Mononuclear cell (primary cell): Measurements from ENCODE around the gene ELN. TPM values are rescaled to one million over a fixed set of nuclear protein-coding genes. Genes with fewer than 3 reads are reported as not detected.
"Not testable (repeated sequence)": the region's sequence is repeated elsewhere in the genome, so short reads cannot be mapped to it uniquely, and the experiment has no call there.

ENCODE experiments used
- H3K27me3 ChIP-seq: 2 replicates; pipeline ENCODE4 v1.6.0; 2011; ENCODE audit warnings: low read length, control low read depth; ENCODE audit not compliant: insufficient read depth
- H3K4me1 ChIP-seq: 2 replicates; pipeline ENCODE4 v1.5.1; 2011; ENCODE audit warnings: mild to moderate bottlenecking, low read length, control low read depth; ENCODE audit not compliant: insufficient read depth
- H3K4me3 ChIP-seq: 2 replicates; pipeline ENCODE4 v1.5.1; 2011; ENCODE audit warnings: mild to moderate bottlenecking, low read length, moderate library complexity
- H3K9me3 ChIP-seq: 2 replicates; pipeline ENCODE4 v1.5.1; 2011; ENCODE audit warnings: low read depth, mild to moderate bottlenecking, control low read depth, low read length
- total RNA-seq: library from RNA; depleted of rRNA; stranded (reverse); fragments of >200 nt; gene quantifications from one replicate; pipeline ENCODE4 v1.2.3, GENCODE V29; 2012

ELN gene
- total RNA-seq, 1 donor: not detected

DNA sequence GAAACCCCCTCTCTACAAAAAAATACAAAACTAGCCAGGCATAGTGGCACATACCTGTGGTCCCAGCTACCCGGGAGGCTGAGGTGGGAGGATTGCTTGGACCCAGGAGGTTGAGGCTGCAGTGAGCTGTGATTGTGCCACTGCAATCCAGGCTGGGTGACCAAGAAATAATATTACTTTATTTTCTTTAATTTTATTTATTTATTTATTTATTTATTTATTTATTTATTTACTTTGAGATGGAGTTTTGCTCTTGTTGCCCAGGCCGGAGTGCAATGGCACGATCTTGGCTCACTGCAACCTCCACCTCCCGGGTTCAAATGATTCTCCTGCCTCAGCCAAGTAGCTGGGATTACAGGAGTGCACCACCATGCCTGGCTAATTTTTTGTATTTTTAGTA is 16.6 kb upstream of the ELN start:
- H3K27me3 ChIP-seq, H3K4me3 ChIP-seq, H3K4me1 ChIP-seq, H3K9me3 ChIP-seq: not testable (repeated sequence)

DNA sequence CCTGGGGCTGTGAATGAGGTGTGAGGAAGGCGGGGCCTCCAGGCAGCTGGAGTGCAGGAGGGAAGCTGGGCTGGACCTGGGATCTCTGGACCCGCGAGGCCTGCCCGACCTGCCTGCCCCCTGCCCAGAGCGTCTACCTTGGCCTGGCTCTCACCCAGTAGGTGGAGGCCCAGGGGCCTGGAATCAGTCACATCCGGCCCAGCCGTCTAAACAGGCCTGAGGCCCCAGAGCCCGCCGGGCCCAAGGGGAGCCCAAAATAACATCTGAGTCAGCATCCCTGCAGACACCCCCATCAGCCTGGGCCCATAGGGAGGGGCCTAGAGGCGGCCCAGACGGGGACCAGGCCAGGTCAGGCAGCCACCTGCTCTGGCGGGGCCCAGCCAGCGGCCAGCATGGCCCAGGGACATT is 15.1 kb upstream of the ELN start:
- no peaks in the 10 kb centered on the region for H3K27me3 ChIP-seq
- no peak overlapping the region for H3K4me3 ChIP-seq
- no peaks in the 10 kb centered on the region for H3K9me3 ChIP-seq
- H3K4me1 ChIP-seq: no peaks in the 10 kb centered on the region

DNA sequence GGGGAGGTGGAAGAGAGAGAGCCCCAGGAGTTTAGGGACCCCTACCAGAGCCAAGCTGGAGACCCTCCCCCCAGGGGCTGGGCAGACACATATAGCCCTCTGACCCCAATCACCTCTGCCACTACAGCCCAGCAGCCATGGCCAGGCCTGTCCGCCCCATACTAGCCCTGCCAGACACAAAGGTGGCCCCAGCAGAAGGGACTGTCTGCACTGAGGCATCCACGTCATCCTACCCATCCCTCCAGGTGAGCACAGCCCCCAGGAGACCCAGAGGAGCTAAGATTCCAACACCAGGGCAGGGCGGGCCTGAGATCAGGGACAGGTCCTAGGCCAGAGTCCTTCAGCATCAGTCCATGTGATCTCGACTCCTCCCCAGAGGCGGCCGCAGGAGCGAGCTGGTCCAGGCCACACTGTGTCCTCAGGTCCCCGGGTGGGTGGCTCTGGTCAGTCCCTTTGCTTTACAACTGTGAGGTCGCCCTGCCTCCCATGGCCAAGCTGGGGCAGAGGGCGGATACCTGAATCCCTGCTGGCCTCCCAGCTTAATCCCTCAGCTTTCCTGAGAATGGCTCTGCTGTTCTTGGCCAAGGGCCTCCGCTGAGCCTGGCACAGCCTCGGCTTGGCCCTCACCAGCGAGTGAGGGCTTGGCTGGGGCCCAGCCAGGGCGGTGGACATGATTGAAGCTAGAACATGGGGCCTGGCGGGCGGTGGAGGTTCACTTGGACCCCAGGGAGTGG is 14.3 kb upstream of the ELN start:
- no peaks in the 10 kb centered on the region for H3K9me3 ChIP-seq
- no peaks in the 10 kb centered on the region for H3K4me1 ChIP-seq
- no peak overlapping the region for H3K4me3 ChIP-seq
- no peaks in the 10 kb centered on the region for H3K27me3 ChIP-seq

DNA sequence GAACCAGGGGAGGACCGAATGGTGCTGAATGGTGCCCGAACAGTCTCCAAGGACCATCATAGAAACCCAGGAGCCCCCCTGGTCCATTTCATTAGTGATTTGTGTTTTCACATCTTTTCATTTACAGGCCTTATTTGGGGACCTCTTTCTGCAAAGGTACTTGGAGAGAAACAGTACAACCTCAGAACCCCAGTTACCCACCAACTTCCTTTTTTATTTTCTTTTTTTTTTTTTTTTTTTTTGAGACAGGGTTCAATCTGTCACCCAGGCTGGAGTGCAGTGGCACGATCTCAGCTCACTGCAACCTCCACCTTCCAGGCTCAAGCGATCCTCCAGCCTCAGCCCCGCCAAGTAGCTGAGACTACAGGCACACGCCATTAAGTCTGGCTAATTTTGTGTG is 13.0 kb upstream of the ELN start:
- Histone ChIP-seq H3K27me3 (no peaks in the 10 kb centered on the region), H3K4me3 (no peak overlapping the region), H3K9me3 (no peaks in the 10 kb centered on the region), H3K4me1 (no peaks in the 10 kb centered on the region)

DNA sequence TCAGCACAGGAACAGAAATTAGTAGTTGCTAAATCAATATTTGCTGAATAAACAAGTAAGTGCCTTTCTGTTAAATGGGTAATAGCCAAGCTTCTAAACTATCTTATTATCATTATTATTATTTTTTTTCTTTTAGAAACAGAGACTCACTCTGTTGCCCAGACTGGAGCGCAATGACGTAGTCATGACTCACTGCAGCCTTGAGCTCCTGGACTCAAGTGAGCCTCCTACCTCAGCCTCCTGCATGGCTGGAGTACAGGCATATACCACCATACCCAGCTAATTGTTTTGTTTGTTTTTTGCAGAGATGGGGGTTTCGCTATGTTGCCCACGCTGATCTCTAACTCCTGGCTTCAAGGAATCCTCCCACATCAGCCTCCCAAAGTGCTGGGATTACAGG is 12.3 kb upstream of the ELN start:
- H3K4me1 ChIP-seq: no peaks in the 10 kb centered on the region
- no peaks in the 10 kb centered on the region for H3K9me3 ChIP-seq
- no peaks in the 10 kb centered on the region for H3K27me3 ChIP-seq
- H3K4me3 ChIP-seq: no peak overlapping the region

DNA sequence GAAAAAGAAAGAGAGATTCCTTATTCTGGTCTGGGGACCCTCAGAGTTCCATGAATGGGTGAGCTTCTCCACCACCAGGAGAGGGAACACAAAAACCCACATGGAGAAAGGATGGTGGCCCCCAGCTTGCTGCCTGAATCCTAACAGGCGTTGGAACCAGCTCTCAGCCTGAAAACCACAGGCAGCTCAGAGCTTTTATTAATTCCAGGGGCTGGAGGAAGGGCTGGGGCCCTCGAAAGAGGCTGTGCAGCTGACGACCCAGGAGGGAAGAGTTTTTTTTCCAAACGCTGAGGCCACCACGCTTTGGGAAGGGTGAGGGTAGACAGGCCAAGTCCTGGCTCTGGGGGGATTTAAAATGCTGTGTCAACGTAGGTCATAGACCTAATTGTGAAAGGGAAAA is 10.8 kb upstream of the ELN start:
- H3K4me3 ChIP-seq: no peak overlapping the region
- no peaks in the 10 kb centered on the region for H3K27me3 ChIP-seq
- no peaks in the 10 kb centered on the region for H3K4me1 ChIP-seq
- H3K9me3 ChIP-seq: no peaks in the 10 kb centered on the region

DNA sequence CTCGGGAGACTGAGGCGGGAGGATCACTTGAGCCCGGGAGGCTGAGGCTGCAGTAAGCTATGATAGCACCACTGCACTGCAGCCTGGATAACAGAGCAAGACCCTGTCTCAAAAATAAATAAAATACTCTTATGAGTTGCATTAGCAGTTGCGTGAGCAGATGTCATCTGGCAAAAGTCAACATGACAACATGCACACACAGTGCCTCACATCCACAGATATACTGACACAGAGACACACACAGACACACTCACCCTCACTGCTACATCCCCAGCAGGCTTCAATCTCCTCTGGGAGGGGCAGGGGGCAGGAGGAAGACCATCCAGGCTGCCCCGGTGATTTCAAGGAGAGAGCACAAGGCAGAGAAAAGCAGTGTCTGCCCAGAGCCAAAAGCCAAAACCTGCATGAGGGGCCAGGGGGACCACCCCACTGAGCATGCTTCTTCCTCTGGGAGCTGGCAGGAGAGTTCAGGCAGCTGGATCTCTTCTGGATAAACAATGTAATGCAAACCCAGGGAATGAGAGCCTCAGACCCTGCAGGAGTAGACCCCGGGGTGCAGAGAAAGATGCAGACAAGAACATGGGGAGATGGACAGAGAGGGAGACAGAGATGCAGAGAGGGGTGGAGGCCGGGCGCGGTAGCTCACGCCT is 9.6 kb upstream of the ELN start:
- H3K4me1 ChIP-seq: no peaks in the 10 kb centered on the region
- no peaks in the 10 kb centered on the region for H3K27me3 ChIP-seq
- no peaks in the 10 kb centered on the region for H3K9me3 ChIP-seq
- no peak overlapping the region for H3K4me3 ChIP-seq

DNA sequence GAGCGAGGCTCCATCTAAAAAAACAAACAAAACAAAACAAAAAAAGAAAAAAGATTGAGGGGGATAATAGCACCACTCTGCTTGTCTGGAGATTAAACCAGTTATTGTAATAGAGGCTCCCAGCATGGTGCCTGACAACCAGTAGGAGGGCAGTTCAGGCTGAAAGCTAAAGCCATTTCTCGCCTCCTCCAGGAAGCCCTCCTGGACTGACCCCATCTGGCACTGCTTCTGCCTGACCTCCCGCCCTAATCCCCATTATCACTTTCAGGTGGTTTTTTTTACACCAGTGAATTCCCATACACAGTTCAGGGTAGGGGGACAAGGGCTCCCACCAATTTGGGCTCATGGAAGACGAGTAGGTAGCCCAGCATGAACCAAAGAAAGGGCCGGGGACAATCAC is 8.8 kb upstream of the ELN start:
- Histone ChIP-seq H3K9me3 (no peaks in the 10 kb centered on the region), H3K4me3 (no peak overlapping the region), H3K27me3 (no peaks in the 10 kb centered on the region), H3K4me1 (no peaks in the 10 kb centered on the region)

DNA sequence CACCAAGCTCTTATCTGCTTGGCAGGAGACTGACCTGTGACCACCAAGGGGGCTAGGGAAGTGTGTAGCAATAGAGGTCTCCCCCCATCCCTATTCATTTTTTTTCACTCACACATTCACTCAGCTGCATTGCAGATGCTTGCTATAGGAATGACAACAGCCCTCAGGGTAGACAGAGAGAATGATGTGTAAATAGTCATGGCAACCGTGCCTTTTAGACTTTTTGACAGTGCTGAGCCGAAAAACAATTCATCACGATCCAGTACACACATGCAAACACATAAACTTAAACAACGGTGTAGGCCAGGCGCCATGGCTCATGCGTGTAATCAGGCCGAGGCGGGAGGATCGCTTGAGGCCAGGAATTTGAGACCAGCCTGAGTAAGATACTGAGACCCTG is 7.6 kb upstream of the ELN start:
- Histone ChIP-seq H3K27me3 (peaks cover 3% of the 10 kb centered on the region), H3K4me1 (no peaks in the 10 kb centered on the region), H3K9me3 (no peaks in the 10 kb centered on the region), H3K4me3 (no peak overlapping the region)

DNA sequence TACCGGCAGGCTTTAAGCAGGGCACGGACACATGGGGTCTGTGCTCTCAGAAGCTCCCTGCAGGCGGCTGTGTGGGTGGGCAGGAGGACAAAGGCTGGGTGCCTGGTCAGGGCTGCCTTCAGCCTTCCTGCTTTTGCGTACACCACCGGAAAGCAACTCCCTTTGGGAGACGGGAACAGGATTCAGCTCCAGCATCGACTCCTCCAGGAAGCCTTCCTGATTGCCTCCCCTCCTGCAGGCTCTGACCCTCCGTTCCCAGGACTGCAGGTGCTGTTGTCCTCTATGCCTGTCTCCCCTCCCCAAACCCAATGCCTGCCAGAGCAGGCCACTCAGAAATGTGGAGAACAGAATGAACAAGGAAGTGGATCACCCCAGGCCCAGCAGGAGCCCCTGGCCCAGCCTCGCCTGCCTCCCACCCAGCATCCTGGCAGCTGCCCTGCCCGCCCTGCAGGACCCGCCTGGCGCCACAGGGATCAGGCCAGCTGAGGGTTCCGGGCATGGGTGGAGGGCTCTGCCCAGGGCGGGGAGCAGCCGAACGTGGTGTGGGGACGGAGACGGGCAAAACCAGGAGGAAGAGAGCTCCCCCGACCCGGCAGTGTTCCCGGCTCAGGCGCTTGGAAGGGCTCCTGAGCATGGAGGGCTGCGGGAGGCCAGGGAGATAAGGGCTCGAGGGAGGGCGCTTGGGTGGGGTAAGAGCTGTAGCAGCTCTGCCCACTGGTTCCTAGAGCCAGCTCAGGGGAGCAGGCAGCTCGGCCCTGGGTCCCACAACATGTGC is 6.2 kb upstream of the ELN start:
- Histone ChIP-seq H3K4me3 (no peak overlapping the region), H3K27me3 (peaks cover 15% of the 10 kb centered on the region), H3K4me1 (peaks cover 2% of the 10 kb centered on the region), H3K9me3 (no peaks in the 10 kb centered on the region)

DNA sequence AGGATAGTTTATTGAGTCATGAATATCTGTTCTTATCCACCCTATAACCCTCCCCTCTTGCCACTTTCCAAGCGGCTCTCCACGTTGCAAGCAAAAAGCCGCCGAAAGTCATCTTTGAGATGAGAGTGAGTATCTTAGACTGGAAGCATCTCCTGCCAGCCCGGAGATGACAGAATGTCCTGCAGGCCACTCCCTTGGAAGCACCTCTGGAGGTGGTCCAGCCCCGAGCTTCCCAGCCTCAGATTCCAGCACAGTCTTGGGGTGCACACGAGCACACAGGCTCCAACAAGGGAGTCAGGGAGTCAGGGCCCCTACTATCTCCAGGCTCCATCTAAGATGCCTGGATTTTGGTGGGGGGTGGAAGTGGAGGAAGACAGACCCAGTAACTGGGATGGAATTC is 5.5 kb upstream of the ELN start:
- Histone ChIP-seq H3K9me3 (no peaks in the 10 kb centered on the region), H3K4me3 (no peak overlapping the region), H3K4me1 (peaks cover 4% of the 10 kb centered on the region), H3K27me3 (peaks cover 19% of the 10 kb centered on the region)

DNA sequence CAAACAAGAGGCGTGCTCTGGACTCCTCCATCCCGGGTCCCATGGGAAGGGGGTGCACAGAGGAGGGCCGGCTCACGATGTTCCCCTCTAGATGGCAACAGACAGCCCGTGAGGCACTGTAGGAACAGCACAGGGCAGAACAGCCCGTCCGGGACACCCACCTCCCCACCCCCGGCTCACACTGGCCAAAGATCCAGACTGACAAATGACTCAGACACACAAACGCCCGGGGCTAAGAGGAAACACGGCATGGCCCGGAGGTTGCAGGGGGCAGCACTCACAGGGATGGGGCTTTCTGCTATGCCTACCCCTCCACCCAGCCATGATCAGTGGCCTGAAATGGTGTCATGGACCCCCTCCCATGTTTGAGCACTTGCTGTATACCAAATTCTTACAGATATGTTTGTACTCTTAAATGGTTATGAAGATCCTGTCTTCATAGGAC is 4.9 kb upstream of the ELN start:
- peaks cover 4% of the 10 kb centered on the region for H3K4me1 ChIP-seq
- peaks cover 20% of the 10 kb centered on the region for H3K27me3 ChIP-seq
- no peaks in the 10 kb centered on the region for H3K9me3 ChIP-seq
- H3K4me3 ChIP-seq: no peak overlapping the region

DNA sequence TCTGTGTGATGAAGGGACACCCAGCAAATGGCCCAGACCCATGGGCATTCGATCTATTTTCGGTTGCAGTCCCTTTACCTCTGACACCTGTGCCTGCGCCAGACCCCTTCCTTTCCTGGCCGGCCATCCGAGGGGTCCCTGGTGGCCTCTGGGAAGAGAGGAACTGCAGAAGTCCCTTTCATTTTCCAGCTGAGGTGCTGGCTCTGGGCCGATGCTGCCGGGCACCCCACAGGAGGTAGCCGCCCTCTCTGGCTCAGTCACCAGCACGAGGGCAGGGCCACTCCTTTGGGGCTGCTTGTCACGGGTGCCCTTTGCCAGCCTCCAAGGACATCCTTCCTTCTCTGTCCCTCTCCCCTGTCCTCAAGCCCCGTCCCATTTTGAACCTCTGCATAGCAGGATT is 4.2 kb upstream of the ELN start:
- Histone ChIP-seq H3K9me3 (no peaks in the 10 kb centered on the region), H3K27me3 (peaks cover 27% of the 10 kb centered on the region), H3K4me1 (peaks cover 4% of the 10 kb centered on the region), H3K4me3 (no peak overlapping the region)

DNA sequence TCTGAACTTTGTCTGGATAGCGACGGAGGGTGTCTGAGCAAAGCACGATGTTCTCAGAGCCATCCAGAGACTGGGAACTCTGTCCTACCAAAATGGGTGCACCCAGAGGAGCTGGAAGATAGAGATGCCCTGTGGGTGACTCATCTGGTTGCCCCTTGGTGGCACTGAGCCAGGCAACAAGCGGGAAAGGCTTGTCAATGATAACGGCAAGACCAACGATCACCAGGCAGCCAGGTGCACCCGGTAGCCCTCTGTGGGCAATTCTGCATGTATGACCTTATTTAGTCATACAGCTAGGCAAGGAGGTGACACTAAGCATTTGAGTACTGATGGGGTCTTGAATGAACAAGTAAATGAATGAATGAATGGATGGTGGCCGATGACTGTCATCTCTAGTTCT is 2.8 kb upstream of the ELN start:
- no peaks in the 10 kb centered on the region for H3K9me3 ChIP-seq
- H3K27me3 ChIP-seq: peaks cover 41% of the 10 kb centered on the region
- H3K4me3 ChIP-seq: no peak overlapping the region
- peaks cover 4% of the 10 kb centered on the region for H3K4me1 ChIP-seq

DNA sequence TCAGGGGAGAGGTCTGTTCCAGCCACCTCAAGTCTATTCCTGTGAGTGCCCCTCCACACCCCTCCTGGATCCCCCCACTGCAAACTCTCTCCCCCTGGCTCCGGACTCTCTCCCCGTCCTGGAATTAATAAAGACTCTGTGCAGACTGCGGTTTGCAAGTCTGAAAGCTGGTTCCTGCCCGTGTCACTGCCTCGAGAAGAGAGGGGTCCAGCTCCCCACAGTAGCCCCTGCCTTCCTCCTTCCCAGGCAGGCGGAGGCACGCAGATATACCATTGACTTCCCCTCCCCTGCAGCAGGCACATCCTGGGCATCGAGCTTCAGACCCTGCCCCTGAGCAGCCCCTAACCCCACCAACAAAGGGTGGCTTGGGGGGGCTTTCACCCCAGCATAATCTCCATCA is 2.2 kb upstream of the ELN start:
- Histone ChIP-seq H3K27me3 (peaks cover 42% of the 10 kb centered on the region), H3K9me3 (no peaks in the 10 kb centered on the region), H3K4me1 (peaks cover 4% of the 10 kb centered on the region), H3K4me3 (no peak overlapping the region)
